HG02885 (cell line): ENCODE results near the gene FOCAD.

Experiments
- ATAC-seq: cut with Tn5 transposase; IDR thresholded peaks from one replicate; pipeline ENCODE4 v1.9.1; 2021; ENCODE audit warnings: mild to moderate bottlenecking; ENCODE audit not compliant: unreplicated experiment, poor library complexity

FOCAD gene

GRCh38 chr9:20865347-20865746 is 181.3 kb downstream of the FOCAD start:
- no peak for ATAC-seq

GRCh38 chr9:20870115-20870514 is 186.1 kb downstream of the FOCAD start:
- no peak for ATAC-seq

- no peak for ATAC-seq
Observed at GRCh38 chr9:20872340-20872977, 188.4 kb downstream of the FOCAD start.

- ATAC-seq, result no peak
Observed at GRCh38 chr9:20873240-20873865, 189.3 kb downstream of the FOCAD start.

- ATAC-seq, result no peak
Observed at GRCh38 chr9:20880271-20880670, 196.2 kb downstream of the FOCAD start.

GRCh38 chr9:20880675-20881074 is 196.6 kb downstream of the FOCAD start:
- ATAC-seq, result no peak

- ATAC-seq, result peak; percentile 64
Observed at GRCh38 chr9:20884985-20885593, 201.0 kb downstream of the FOCAD start.

GRCh38 chr9:20898885-20899554 is 215.0 kb downstream of the FOCAD start:
- ATAC-seq, result no peak

GRCh38 chr9:20903212-20903611 is 219.2 kb downstream of the FOCAD start:
- ATAC-seq, result no peak

GRCh38 chr9:20904995-20905394 is 220.9 kb downstream of the FOCAD start:
- ATAC-seq, result no peak

GRCh38 chr9:20906326-20906725 is 222.3 kb downstream of the FOCAD start:
- ATAC-seq, result no peak

GRCh38 chr9:20908461-20908860 is 224.4 kb downstream of the FOCAD start:
- ATAC-seq, result no peak

GRCh38 chr9:20914556-20914955 is 230.5 kb downstream of the FOCAD start:
- ATAC-seq, result no peak

- no peak for ATAC-seq
Observed at GRCh38 chr9:20921362-20921761, 237.3 kb downstream of the FOCAD start.

- no peak for ATAC-seq
Observed at GRCh38 chr9:20925256-20926045, 241.4 kb downstream of the FOCAD start.

GRCh38 chr9:20929276-20929675 is 245.2 kb downstream of the FOCAD start:
- no peak for ATAC-seq

- no peak for ATAC-seq
Observed at GRCh38 chr9:20930836-20931235, 246.8 kb downstream of the FOCAD start.

GRCh38 chr9:20940447-20941173 is 256.6 kb downstream of the FOCAD start:
- ATAC-seq, result peak; percentile 44

GRCh38 chr9:20941174-20941690 is 257.2 kb downstream of the FOCAD start:
- peak; percentile 98 for ATAC-seq

- no peak for ATAC-seq
Observed at GRCh38 chr9:20944507-20944906, 260.4 kb downstream of the FOCAD start.
